Mucosa of descending colon (tissue), 3 donors: ENCODE results near the gene HERC6. TPM values are rescaled to one million over a fixed set of nuclear protein-coding genes. Genes with fewer than 3 reads are reported as not detected.
"Not testable (repeated sequence)": the region's sequence is repeated elsewhere in the genome, so short reads cannot be mapped to it uniquely, and the experiment has no call there.

Source experiments
- ATAC-seq: fragments of 200-7000 bp; cut with Tn5 transposase; one replicate; pipeline ENCODE4 v1.9.1; 2020; ENCODE audit warnings: mild to moderate bottlenecking, moderate library complexity
- DNase-seq, 3 donors: peaks; one replicate each; pipeline ENCODE4 v3.0.0-alpha.2; 2020
- H3K36me3 ChIP-seq: fragments of 200-600 bp; one replicate; pipeline ENCODE4 v1.8.0; 2021; ENCODE audit warnings: low read depth, mild to moderate bottlenecking
- H3K4me1 ChIP-seq: fragments of 200-600 bp; one replicate; pipeline ENCODE4 v1.8.0; 2021; ENCODE audit warnings: low read depth, mild to moderate bottlenecking
- H3K4me3 ChIP-seq: fragments of 200-600 bp; one replicate; pipeline ENCODE4 v1.8.0; 2021; ENCODE audit warnings: mild to moderate bottlenecking
- H3K9me3 ChIP-seq: fragments of 200-600 bp; one replicate; pipeline ENCODE4 v1.8.0; 2021; ENCODE audit warnings: mild to moderate bottlenecking
- CTCF ChIP-seq: fragments of 200-600 bp; IDR thresholded peaks from one replicate; pipeline ENCODE4 v1.8.0; 2022; ENCODE audit warnings: antibody characterized with exemption, mild to moderate bottlenecking
- intact Hi-C, 2 donors: fragments of 100-400 bp; cut with DNase I in 1 of 2; cut with micrococcal nuclease in 1 of 2; formaldehyde crosslinking; loops; one replicate each; pipeline versions ENCODE4 v1.11.0 to v1.11.1; 2022; cut with DNase I, micrococcal nuclease
- total RNA-seq, 3 donors: library from RNA; stranded (reverse); fragmentation: NEBNext Ultra II Directional in 2 of 3; extraction: Animal tissue kit (Norgen Biotek cat#: 25700) in 2 of 3; gene quantifications; one replicate each; pipeline versions ENCODE4 v1.2.1 to v1.2.4, GENCODE V29; 2021 to 2023
- donor health status: DM: no; HTN: no; CAD: no; lungs with moderate emphysema.
- donor health status: DM: no; HTN: no; CAD: no.
- donor health status: DM: no; HTN: yes; CAD: no.

Gene HERC6
- total RNA-seq, 3 donors from 2014 or later = 7.5 to 8.8 (median 8.2) TPM

DNA sequence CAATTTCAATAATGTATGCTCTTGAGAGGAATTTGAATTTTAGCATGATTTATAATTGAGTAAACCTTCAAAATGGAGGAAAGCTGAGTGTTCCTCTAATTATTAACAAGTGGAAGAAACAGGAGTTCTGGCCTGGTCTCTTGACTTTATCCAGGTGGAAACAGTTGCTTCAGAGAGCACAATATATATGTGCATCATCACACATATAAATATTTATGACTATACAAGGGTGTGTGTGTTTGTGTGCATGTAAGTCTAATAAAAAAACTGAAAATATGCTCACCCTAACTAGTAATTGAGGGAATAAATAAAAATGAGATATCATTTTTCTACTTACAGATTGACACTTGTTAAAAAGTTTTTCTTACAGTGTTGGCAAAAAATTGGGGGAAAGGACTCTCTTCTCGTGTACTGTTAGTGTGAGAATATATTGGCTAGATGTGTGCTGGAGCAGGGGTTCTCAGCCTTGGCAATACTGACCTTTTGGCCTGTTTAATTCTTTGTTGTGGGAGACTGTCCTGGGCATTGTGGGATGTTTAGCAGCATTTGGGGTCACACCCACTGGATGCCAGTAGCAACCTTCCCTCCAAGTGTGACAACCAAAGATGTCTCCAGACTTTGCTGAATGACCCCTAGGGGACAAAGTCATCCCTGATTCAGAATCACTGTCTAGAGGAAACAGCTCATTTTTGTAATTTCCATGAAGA is 57.5 kb downstream of the HERC6 start:
- Histone ChIP-seq H3K36me3 (no peaks in the 10 kb centered on the region), H3K4me3 (no peak overlapping the region), H3K9me3 (peaks cover 4% of the 10 kb centered on the region), H3K4me1 (no peaks in the 10 kb centered on the region)
- intact Hi-C loops = no loop called here
- DNase-seq (no peak), ATAC-seq (no peak)
- TF ChIP-seq CTCF = no peak

DNA sequence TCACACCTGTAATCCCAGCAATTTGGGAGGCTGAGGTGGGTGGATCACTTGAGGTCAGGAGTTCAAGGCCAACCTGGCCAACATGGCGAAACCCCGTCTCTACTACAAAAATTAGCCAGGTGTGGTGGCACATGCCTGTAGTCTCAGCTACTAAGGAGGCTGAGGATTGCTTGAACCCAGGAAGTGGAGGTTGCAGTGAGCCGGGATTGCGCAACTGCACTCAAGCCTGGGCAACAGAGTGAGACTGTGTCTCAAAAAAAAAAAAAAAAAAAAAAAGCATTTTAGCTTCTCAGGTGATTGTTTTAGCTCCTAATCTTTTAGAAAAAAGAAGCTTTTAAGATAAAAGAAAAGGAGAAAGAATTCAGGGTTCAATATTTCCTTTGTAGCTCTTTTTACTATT is 59.2 kb downstream of the HERC6 start:
- ATAC-seq, H3K4me3 ChIP-seq, DNase-seq, intact Hi-C loops, H3K9me3 ChIP-seq, H3K4me1 ChIP-seq, H3K36me3 ChIP-seq: not testable (repeated sequence)

DNA sequence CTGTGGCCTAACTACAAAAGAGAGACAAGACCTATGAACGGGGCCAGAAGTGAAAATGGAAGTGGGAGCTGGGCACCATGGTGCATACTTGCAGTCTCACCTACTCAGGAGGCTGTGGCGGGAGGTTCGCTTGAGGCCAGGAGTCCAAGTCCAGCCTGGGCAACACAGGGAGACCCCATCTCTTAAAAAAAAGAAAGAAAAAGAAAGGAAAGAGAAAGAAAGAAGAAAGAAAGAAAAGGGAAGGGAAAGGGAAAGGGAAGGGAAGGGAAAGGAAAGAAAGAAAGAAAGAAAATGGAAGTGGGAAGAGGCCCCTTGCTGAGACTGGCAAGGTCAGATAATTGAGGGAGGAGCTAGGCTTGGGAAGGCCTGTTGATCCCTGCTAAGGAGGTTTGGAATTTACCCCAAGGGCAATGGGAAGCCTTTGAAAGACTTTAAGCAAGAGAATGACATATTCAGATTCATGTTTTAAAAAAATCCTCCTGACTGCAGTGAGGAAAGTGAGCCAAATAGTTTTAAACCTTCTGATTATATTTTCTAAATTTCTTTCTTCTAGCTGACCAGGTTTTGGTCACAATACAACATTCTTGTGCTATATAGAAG is 60.6 kb downstream of the HERC6 start:
- Histone ChIP-seq H3K4me3 (no peak overlapping the region), H3K36me3 (no peaks in the 10 kb centered on the region), H3K4me1 (no peaks in the 10 kb centered on the region), H3K9me3 (no peaks in the 10 kb centered on the region)
- intact Hi-C loops = no loop called here
- no peak for ATAC-seq
- DNase-seq = no peak
- no peak for TF ChIP-seq CTCF

GRCh38 chr4:88440146-88440545 is 61.5 kb downstream of the HERC6 start:
- Histone ChIP-seq H3K36me3 (no peaks in the 10 kb centered on the region), H3K4me3 (no peak overlapping the region), H3K9me3 (no peaks in the 10 kb centered on the region), H3K4me1 (no peaks in the 10 kb centered on the region)
- TF ChIP-seq CTCF = no peak
- ATAC-seq (no peak), DNase-seq (no peak)
- intact Hi-C loops = no loop called here

GRCh38 chr4:88441696-88442095 is 63.0 kb downstream of the HERC6 start:
- H3K36me3 ChIP-seq = no peaks in the 10 kb centered on the region
- no peaks in the 10 kb centered on the region for H3K4me1 ChIP-seq
- no peak overlapping the region for H3K4me3 ChIP-seq
- intact Hi-C loops = no loop called here
- no peak for TF ChIP-seq CTCF
- ATAC-seq (no peak), DNase-seq (no peak)
- no peaks in the 10 kb centered on the region for H3K9me3 ChIP-seq

GRCh38 chr4:88442689-88443191 is 64.1 kb downstream of the HERC6 start:
- TF ChIP-seq CTCF = no peak
- no peaks in the 10 kb centered on the region for H3K9me3 ChIP-seq
- no peaks in the 10 kb centered on the region for H3K4me1 ChIP-seq
- no peaks in the 10 kb centered on the region for H3K36me3 ChIP-seq
- intact Hi-C loops = no loop called here
- no peak overlapping the region for H3K4me3 ChIP-seq
- ATAC-seq (no peak), DNase-seq (no peak)
